Measurements from ENCODE around the gene OPCML. TPM values are rescaled to one million over a fixed set of nuclear protein-coding genes. Genes with fewer than 3 reads are reported as not detected.

OPCML gene
- total RNA-seq, 2 donors from 2014 or later: 0.04 TPM; not detected in 1

DNA sequence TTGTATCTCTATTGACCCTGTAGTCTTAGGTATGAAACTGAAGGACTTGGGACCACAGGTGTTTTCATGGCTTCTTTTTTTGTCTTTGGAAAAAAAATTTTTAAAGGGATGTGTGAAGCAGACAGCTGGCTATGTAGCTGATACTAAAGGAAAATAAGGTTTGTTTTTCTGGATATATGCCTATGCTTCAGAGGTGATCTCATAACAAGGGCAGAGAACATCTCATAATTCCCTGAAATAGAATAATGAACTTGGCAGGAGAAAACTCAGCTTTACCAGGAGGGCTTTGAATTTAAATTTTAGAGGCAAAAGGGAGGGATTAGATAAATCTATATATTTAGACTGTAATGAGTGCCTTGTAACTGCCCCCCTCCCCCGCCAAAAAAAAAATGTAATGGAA lies 714.9 kb downstream of the OPCML start:
- no peak overlapping the region for H3K27ac ChIP-seq
- no peaks in the 10 kb centered on the region for H3K4me1 ChIP-seq
- H3K9me3 ChIP-seq: no peaks in the 10 kb centered on the region
- no peak for DNase-seq (ENCODE audit: low spot score)
- H3K36me3 ChIP-seq: no peaks in the 10 kb centered on the region
- TF ChIP-seq, protein P1, sequence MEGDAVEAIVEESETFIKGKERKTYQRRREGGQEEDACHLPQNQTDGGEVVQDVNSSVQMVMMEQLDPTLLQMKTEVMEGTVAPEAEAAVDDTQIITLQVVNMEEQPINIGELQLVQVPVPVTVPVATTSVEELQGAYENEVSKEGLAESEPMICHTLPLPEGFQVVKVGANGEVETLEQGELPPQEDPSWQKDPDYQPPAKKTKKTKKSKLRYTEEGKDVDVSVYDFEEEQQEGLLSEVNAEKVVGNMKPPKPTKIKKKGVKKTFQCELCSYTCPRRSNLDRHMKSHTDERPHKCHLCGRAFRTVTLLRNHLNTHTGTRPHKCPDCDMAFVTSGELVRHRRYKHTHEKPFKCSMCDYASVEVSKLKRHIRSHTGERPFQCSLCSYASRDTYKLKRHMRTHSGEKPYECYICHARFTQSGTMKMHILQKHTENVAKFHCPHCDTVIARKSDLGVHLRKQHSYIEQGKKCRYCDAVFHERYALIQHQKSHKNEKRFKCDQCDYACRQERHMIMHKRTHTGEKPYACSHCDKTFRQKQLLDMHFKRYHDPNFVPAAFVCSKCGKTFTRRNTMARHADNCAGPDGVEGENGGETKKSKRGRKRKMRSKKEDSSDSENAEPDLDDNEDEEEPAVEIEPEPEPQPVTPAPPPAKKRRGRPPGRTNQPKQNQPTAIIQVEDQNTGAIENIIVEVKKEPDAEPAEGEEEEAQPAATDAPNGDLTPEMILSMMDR (IDR thresholded peaks at IDR 0.05): no peak
- H3K4me3 ChIP-seq: no peak overlapping the region
- H3K27me3 ChIP-seq: no peaks in the 10 kb centered on the region

DNA sequence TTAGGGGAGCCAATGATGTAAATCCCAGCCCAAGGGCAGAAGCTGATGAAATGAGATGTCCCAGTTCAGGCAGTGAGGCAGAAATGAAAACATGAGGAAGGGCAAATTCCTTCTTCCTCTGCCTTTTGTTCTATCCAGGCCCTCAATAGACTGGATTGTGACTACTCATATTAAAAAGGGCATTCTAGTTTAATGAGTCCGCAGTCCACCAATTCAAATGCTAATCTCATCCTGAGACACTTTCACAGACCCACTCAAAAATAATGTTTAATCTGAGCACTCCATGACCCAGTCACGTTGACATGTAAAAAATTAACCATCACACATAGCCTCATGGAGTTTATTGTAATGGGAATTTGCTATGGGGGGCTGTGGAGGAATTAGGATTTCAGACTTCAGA lies 717.9 kb downstream of the OPCML start:
- H3K27me3 ChIP-seq: no peaks in the 10 kb centered on the region
- H3K4me3 ChIP-seq: no peak overlapping the region
- H3K27ac ChIP-seq: no peak overlapping the region
- TF ChIP-seq, protein P1 (IDR thresholded peaks at IDR 0.05): no peak
- no peak for DNase-seq (ENCODE audit: low spot score)
- no peaks in the 10 kb centered on the region for H3K9me3 ChIP-seq
- no peaks in the 10 kb centered on the region for H3K36me3 ChIP-seq
- no peaks in the 10 kb centered on the region for H3K4me1 ChIP-seq

DNA sequence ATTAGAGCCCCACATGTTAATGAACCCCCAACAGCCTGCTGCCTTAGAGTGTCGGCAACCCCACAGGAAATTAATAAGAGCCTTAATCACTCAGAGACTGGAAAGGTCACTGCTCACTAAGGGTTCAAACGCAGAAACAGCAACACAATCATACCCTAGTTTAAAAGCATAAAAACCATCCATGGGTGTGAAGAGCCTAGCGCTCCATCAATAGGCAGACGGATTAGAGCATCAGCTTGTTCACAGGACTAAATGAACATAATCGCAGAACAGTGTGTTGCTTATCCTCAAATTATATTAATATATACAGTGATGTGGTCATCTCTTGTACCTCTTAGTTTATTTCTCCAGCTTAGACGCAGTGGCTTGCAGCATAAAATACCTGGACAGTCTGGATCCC lies 720.7 kb downstream of the OPCML start:
- DNase-seq (ENCODE audit: low spot score): no peak
- TF ChIP-seq, protein P1 (IDR thresholded peaks at IDR 0.05): no peak
- no peaks in the 10 kb centered on the region for H3K9me3 ChIP-seq
- H3K27me3 ChIP-seq: no peaks in the 10 kb centered on the region
- H3K4me1 ChIP-seq: no peaks in the 10 kb centered on the region
- no peak overlapping the region for H3K4me3 ChIP-seq
- H3K36me3 ChIP-seq: no peaks in the 10 kb centered on the region
- H3K27ac ChIP-seq: no peak overlapping the region

DNA sequence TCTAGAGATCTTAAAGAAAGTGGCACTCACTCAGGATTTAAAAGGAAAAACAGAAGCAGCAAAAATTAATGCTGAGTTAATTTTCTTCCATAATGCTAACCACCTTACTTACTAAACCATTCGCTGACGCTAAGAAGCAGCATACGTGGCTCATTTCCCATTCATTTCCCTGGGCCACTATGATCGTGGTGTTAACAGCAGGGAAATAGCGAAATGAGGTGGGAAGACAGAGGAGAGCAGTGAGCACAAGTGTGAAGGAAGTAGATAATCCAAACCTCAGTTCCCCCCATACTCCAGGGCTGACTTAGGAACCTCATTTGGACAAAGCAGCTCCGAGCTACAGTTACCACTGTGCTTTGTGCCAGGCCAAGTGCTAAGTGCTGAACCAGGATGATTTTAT lies 723.2 kb downstream of the OPCML start:
- TF ChIP-seq, protein P1 (IDR thresholded peaks at IDR 0.05): no peak
- H3K9me3 ChIP-seq: no peaks in the 10 kb centered on the region
- H3K36me3 ChIP-seq: no peaks in the 10 kb centered on the region
- no peak overlapping the region for H3K27ac ChIP-seq
- no peaks in the 10 kb centered on the region for H3K27me3 ChIP-seq
- no peak overlapping the region for H3K4me3 ChIP-seq
- no peaks in the 10 kb centered on the region for H3K4me1 ChIP-seq
- no peak for DNase-seq (ENCODE audit: low spot score)

DNA sequence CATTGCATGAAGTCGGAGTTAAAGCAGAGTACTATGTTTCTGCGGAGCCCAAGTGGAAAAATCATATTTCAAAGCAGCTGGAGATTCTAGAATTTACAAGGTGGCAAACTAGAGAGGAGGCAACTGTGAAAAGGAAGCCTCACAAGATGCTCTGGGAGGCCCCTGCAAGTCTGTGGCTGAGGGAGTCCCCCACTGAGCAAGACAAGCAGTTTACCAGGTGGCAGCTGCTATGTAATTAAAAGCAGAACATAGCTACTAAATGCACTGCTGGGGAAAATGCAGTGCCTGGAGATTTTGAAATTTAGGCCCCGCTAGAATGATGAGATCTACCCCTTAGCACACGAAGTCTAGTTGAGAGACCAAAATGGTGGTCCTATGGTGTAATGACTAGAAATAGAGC lies 728.0 kb downstream of the OPCML start:
- DNase-seq (ENCODE audit: low spot score): no peak
- Histone ChIP-seq H3K4me1 (no peaks in the 10 kb centered on the region), H3K4me3 (no peak overlapping the region), H3K36me3 (no peaks in the 10 kb centered on the region), H3K9me3 (no peaks in the 10 kb centered on the region), H3K27ac (no peak overlapping the region), H3K27me3 (no peaks in the 10 kb centered on the region)
- TF ChIP-seq, protein P1 (IDR thresholded peaks at IDR 0.05): no peak

DNA sequence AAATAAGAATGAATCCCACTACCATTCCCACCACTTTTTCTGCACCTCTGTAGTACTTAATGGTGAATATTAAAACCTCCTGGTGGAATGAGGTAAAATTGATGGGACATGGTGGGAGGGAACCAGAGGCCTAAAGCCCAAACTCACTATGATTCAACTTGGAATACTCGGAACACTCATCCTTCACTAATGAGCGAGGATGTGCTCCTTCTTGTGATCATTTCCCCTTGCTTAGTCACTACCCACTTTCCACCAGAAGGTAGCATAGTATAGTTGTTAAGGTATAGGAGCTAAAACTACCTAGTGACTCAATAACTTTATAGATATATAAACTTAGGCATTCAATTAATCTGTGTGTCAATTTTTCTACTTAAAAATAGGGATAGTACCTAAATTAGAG lies 728.9 kb downstream of the OPCML start:
- Histone ChIP-seq H3K4me3 (no peak overlapping the region), H3K36me3 (no peaks in the 10 kb centered on the region), H3K27ac (no peak overlapping the region), H3K27me3 (no peaks in the 10 kb centered on the region), H3K9me3 (no peaks in the 10 kb centered on the region), H3K4me1 (no peaks in the 10 kb centered on the region)
- no peak for DNase-seq (ENCODE audit: low spot score)
- TF ChIP-seq, protein P1 (IDR thresholded peaks at IDR 0.05): no peak
